ENCODE results near the gene SAMD11. TPM values are rescaled to one million over a fixed set of nuclear protein-coding genes. Genes with fewer than 3 reads are reported as not detected.

Gene SAMD11
- total RNA-seq, 1 experiment from 2014 or later: 11.5 TPM

- CTCF ChIA-PET: no interaction called here
Measured at GRCh38 chr1:920010-920409, 3.7 kb upstream of the SAMD11 start.

More at GRCh38 chr1:920010-920409, 3.7 kb upstream of the SAMD11 start:
- H3K27me3 ChIP-seq (ENCODE audit: insufficient read depth, low read length): peaks cover 37% of the 10 kb centered on the region; the same call in 1 of the 2 replicates
- no peak overlapping the region for H2AFZ ChIP-seq (ENCODE audit: low read depth, low read length, poor library complexity, severe bottlenecking)
- ATAC-seq: no peak
- H3K36me3 ChIP-seq (ENCODE audit: control insufficient read depth in 1 of 2, insufficient read depth in 2 of 2, low read length in 2 of 2): no peaks in the 10 kb centered on the region
- no TSS peak for BruUV-seq (replicated peaks)
- peak overlapping the region; percentile 48; the same call in 1 of the 2 replicates for H3K27ac ChIP-seq (ENCODE audit: low read depth, low read length)
- TF ChIP-seq, protein P1, sequence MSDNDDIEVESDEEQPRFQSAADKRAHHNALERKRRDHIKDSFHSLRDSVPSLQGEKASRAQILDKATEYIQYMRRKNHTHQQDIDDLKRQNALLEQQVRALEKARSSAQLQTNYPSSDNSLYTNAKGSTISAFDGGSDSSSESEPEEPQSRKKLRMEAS (IDR thresholded peaks at IDR 0.05): no peak
- TF ChIP-seq CBX3 (IDR thresholded peaks at IDR 0.05; ENCODE audit: low read depth) (no peak), ELF1 (IDR thresholded peaks at IDR 0.05; ENCODE audit: borderline replicate concordance, low read depth) (no peak), REST (IDR thresholded peaks at IDR 0.05; ENCODE audit: low read depth) (no peak), POLR2AphosphoS5 (IDR thresholded peaks at IDR 0.05; ENCODE audit: low read depth, low read length) (no peak), POLR2A (IDR thresholded peaks at IDR 0.05; ENCODE audit: borderline replicate concordance, extremely low read depth, insufficient read depth, insufficient read length) (no peak), EZH2phosphoT487 (IDR thresholded peaks at IDR 0.05; ENCODE audit: borderline replicate concordance) (no peak), EGR1 (IDR thresholded peaks at IDR 0.05; ENCODE audit: low read depth) (no peak), JUND (IDR thresholded peaks at IDR 0.05) (no peak), ZBTB33 (IDR thresholded peaks at IDR 0.05; ENCODE audit: extremely low read depth, insufficient replicate concordance, low read length) (no peak), SIN3A (IDR thresholded peaks at IDR 0.05; ENCODE audit: low read depth) (no peak), YY1 (IDR thresholded peaks at IDR 0.05; ENCODE audit: extremely low read depth, insufficient replicate concordance, low read depth, low read length) (no peak), ZNF274 (IDR thresholded peaks at IDR 0.05; ENCODE audit: low read depth, low read length) (no peak), EZH2 (IDR thresholded peaks at IDR 0.05) (no peak), SRF (IDR thresholded peaks at IDR 0.05; ENCODE audit: low read depth) (no peak), CEBPB (IDR thresholded peaks at IDR 0.05; ENCODE audit: low read depth) (no peak), RAD21 (IDR thresholded peaks at IDR 0.05; ENCODE audit: low read depth) (no peak), FOSL1 (IDR thresholded peaks at IDR 0.05; ENCODE audit: low read depth) (no peak)
- TF ChIP-seq, protein P2, sequence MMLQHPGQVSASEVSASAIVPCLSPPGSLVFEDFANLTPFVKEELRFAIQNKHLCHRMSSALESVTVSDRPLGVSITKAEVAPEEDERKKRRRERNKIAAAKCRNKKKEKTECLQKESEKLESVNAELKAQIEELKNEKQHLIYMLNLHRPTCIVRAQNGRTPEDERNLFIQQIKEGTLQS (IDR thresholded peaks at IDR 0.05): no peak
- TF ChIP-seq, protein P3, sequence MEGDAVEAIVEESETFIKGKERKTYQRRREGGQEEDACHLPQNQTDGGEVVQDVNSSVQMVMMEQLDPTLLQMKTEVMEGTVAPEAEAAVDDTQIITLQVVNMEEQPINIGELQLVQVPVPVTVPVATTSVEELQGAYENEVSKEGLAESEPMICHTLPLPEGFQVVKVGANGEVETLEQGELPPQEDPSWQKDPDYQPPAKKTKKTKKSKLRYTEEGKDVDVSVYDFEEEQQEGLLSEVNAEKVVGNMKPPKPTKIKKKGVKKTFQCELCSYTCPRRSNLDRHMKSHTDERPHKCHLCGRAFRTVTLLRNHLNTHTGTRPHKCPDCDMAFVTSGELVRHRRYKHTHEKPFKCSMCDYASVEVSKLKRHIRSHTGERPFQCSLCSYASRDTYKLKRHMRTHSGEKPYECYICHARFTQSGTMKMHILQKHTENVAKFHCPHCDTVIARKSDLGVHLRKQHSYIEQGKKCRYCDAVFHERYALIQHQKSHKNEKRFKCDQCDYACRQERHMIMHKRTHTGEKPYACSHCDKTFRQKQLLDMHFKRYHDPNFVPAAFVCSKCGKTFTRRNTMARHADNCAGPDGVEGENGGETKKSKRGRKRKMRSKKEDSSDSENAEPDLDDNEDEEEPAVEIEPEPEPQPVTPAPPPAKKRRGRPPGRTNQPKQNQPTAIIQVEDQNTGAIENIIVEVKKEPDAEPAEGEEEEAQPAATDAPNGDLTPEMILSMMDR (IDR thresholded peaks at IDR 0.05 in 2 of 3, conservative IDR thresholded peaks at IDR 0.05 in 1 of 3; ENCODE audit: borderline replicate concordance in 1 of 3, insufficient read depth in 1 of 3, low read depth in 2 of 3, low read length in 2 of 3): no peak
- H3K9me2 ChIP-seq (ENCODE audit: insufficient read depth): no peaks in the 10 kb centered on the region
- no peaks in the 10 kb centered on the region for H3K9me3 ChIP-seq (ENCODE audit: control insufficient read depth in 1 of 2, insufficient read depth in 1 of 2, low read depth in 1 of 2, low read length in 2 of 2)
- H3K4me2 ChIP-seq (ENCODE audit: low read length): no peak overlapping the region
- no peak overlapping the region for H3K9ac ChIP-seq (ENCODE audit: low read length)
- intact Hi-C loops (cut with micrococcal nuclease): no loop called here
- H3K4me1 ChIP-seq (ENCODE audit: control insufficient read depth in 1 of 2, insufficient read depth in 2 of 2, low read length in 2 of 2): peaks cover 31 to 37% of the 10 kb centered on the region in 2 experiments
- POLR2A ChIA-PET: no interaction called here
- H3K4me3 ChIP-seq (replicated peaks in 1 of 2; ENCODE audit: low read depth in 1 of 2, low read length in 2 of 2): no peak overlapping the region
- no peaks in the 10 kb centered on the region for H3K79me2 ChIP-seq (ENCODE audit: insufficient read depth, low read length)
- no peaks in the 10 kb centered on the region for H4K20me1 ChIP-seq (ENCODE audit: insufficient read depth)
- RAD21 ChIA-PET (ENCODE audit: low non-redundant PET in 1 of 2, low total read pairs in 2 of 2, uncharacterized antibody in 2 of 2, unreplicated experiment in 2 of 2): no interaction called here
- DNase-seq (ENCODE audit: low read depth, low spot score): no peak
